Suprapubic skin (tissue), 4 donors: ENCODE measurements around the gene GSTA2.
"Not testable (repeated sequence)": the region's sequence is repeated elsewhere in the genome, so short reads cannot be mapped to it uniquely, and the experiment has no call there.

Source experiments
- EP300 ChIP-seq: sonication (generic); formaldehyde crosslinking; IDR thresholded peaks from one replicate; pipeline ENCODE4 v1.6.1; 2017; ENCODE audit warnings: antibody characterized with exemption
- POLR2A ChIP-seq, 2 donors: fragments of 450-650 bp; IDR thresholded peaks; one replicate each; pipeline ENCODE4 v1.6.1; 2017; ENCODE audit warnings: antibody characterized with exemption in 2 of 2, mild to moderate bottlenecking in 2 of 2, moderate library complexity in 2 of 2
- POLR2AphosphoS5 ChIP-seq, 3 donors: sonication (generic); formaldehyde crosslinking; IDR thresholded peaks; one replicate each; pipeline ENCODE4 v1.6.1; 2017; ENCODE audit warnings: antibody characterized with exemption in 3 of 3
- TF ChIP-seq, protein P1 (sequence below), 2 donors: fragments of 200-600 bp in 1 of 2; fragments of 450-650 bp in 1 of 2; sonication (generic) in 1 of 2; IDR thresholded peaks; one replicate each; pipeline ENCODE4 v1.5.1; 2016 to 2019; ENCODE audit warnings: antibody characterized with exemption in 2 of 2, mild to moderate bottlenecking in 1 of 2, moderate library complexity in 1 of 2

DNA sequence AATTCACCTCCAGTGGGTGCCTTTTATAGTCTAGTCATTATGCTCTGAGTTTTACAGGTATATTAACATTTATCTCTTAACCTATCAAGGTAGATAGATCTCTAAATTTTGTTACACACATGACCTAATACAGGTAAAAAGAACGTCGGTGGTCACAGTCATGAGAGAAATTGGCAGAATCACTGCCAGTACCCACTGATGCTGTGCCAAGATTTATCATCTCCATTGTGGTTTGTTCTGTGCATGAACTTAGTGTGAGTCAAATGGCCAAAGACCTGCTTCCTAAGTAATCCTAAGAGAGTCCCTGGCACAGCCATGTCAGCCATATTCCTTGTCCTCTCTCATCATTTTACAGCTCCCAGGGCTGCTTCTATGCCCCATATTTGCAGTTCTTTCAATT is 31.1 kb upstream of the GSTA2 start:
- TF ChIP-seq POLR2A (IDR thresholded peaks at IDR 0.05); EP300; POLR2AphosphoS5 (IDR thresholded peaks at IDR 0.05): not testable (repeated sequence)
- TF ChIP-seq, protein P1, sequence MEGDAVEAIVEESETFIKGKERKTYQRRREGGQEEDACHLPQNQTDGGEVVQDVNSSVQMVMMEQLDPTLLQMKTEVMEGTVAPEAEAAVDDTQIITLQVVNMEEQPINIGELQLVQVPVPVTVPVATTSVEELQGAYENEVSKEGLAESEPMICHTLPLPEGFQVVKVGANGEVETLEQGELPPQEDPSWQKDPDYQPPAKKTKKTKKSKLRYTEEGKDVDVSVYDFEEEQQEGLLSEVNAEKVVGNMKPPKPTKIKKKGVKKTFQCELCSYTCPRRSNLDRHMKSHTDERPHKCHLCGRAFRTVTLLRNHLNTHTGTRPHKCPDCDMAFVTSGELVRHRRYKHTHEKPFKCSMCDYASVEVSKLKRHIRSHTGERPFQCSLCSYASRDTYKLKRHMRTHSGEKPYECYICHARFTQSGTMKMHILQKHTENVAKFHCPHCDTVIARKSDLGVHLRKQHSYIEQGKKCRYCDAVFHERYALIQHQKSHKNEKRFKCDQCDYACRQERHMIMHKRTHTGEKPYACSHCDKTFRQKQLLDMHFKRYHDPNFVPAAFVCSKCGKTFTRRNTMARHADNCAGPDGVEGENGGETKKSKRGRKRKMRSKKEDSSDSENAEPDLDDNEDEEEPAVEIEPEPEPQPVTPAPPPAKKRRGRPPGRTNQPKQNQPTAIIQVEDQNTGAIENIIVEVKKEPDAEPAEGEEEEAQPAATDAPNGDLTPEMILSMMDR (IDR thresholded peaks at IDR 0.05), result not testable (repeated sequence)
